Activated CD4-positive, alpha-beta T cell treated with anti-CD3 and anti-CD28 coated beads for 24 hours (primary cell): Measurements from ENCODE around the gene JPT2.

Source experiments
- DNase-seq, 2 donors: peaks; one replicate each; pipeline ENCODE4 v3.0.0-alpha.2; 2020; ENCODE audit warnings: low read depth in 2 of 2

The JPT2 gene

DNA sequence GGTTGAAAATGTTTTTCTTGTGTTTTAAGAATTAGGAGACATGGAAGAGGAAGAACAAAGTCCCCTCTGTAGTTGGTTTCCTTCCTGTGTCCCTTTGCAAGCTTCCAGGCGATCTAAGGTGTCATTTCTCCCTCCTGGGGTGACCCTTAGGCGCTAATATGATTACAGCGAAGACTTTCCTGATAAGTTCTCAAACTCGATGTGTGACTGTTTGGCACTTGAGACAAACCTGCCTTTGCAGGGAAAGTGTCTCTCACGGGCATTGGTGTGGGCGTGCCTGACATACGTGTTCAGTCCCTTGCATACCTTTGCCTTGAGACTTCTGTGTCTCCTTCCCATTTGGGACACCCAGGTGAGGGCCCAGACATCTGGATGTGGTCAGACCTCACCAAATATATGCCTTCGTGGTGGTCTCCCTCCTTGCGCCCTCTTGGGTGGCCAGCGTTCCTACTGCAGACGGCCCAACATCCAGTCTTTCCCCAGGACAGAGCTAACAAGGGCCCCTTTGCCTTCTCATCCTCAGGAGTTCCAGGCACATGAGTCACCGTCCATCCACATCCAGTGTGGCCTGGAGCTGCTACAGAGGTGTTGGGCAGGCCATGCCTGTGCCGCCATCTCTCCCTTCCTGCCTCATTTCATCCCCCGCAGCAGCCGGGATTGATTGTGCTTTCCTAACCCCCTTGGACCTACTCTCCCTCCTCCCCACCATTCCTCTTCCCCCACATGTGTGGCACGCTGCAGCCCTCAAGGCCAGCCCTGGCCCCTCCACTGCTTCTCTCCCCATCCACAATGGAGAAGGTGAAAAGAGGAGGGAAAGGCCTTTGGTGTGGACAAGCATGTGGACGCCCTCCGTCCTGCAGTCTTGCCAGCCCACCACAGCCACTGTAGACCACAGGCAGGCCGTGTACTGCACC lies 3.1 kb upstream of the JPT2 start:
- DNase-seq, result no peak

DNA sequence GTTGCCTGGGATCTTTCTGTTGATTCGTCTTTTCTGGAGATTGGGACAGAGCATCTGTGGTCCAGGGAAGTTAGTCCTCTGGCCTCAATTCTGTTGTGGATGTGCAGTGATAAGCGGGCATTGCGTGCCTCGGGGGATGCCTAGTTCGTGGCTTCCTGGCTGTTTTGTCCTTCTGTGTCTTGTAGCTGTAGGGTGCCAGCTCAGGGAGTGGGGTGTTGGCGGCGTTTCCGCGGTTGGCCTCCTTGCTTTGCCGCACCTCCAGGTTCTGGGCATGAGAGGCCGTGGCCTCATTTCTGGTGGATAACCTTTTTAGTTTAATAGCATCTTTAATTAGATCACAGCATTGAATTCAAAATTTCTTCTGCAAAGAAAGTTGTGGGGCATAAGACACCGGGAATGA lies 1.4 kb upstream of the JPT2 start:
- DNase-seq, result no peak

DNA sequence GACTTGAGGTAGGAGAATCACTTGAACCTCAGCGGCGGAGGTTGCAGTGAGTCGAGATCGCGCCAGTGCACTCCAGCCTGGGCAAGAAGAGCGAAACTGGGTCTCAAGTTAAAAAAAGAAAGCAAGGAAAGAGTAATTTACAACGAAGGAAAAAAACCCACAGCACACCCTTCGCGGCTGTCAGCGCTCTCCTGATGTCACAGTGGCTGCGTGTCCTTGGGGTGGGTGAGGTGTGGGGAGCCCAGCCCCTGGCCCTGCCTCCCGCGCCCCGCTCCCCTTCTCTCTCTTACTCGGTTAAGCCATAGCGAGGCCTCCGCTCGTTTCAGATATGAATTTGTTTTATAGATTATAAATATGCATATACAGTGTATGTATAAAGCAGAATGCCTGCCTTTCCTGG lies 740 bp upstream of the JPT2 start:
- DNase-seq, result no peak

DNA sequence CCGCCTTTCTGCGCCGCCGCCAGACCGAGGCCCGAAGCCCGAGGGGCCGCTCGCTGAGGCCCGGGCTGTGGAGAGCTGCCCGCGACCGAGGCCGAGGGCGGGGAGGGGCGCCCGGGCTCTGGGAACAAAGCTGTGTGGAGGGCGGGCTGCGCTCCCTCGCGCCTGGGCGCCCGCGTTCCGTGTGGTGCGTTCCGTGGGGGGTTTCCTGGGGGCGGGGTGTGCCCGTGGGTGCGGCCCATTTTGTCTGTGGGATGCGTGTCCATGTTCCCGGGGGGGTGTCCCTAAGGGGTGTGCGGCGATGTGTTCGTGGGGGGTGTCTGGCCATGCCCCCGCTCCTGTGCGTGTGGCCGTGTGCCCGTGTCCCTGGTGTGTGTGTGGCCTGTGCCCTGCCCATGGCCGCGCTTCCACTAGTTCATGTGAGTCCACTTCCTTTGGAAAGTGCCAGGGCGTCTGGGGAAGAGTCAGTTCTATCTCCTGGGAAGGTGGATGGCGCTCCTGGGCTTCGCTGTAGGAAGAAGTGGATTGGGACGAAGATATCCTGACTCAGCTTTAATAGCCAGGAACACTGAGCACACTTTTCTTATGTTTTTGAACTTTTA lies 520 bp downstream of the JPT2 start:
- peak; percentile 10 to 27 for DNase-seq

DNA sequence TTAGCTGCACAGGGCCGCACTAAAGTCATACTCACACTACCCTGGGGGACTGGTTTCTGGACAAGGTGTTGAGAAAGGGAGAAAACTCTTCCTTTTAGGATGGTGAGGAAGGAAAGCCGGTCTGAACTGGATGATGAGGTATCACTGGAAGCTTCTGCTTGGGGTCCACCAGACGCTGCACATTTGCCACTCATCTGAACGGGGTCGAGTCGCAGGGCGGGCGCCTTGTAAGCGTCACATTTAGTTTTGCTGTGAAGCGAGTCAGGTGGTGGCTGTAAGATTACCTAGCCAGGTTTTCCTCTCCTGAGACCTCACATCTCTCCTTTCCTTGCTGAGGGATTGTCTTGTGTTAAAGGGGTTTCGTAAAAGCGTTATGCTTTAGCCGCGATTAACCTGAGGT lies 2.3 kb downstream of the JPT2 start:
- DNase-seq, result no peak

DNA sequence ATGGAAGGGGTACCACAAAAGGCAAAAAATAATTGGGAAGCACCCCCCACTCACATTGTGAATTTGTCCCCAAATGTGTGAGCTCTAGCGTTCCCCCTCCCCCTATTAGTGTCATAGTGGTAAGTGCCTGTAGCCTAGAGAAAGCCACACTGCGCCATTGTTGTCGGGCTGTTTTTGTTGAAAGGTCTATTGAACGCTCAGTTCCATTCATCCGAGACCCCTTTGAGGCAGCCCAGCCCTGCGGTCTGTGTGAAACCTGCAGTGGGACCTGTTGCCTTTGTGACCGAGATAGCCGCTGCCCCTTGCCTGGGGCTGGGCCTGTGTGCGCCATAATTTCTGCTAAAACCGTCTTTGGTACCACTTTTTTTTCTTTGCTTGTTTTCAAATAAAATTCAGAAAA lies 3.0 kb downstream of the JPT2 start:
- no peak for DNase-seq

DNA sequence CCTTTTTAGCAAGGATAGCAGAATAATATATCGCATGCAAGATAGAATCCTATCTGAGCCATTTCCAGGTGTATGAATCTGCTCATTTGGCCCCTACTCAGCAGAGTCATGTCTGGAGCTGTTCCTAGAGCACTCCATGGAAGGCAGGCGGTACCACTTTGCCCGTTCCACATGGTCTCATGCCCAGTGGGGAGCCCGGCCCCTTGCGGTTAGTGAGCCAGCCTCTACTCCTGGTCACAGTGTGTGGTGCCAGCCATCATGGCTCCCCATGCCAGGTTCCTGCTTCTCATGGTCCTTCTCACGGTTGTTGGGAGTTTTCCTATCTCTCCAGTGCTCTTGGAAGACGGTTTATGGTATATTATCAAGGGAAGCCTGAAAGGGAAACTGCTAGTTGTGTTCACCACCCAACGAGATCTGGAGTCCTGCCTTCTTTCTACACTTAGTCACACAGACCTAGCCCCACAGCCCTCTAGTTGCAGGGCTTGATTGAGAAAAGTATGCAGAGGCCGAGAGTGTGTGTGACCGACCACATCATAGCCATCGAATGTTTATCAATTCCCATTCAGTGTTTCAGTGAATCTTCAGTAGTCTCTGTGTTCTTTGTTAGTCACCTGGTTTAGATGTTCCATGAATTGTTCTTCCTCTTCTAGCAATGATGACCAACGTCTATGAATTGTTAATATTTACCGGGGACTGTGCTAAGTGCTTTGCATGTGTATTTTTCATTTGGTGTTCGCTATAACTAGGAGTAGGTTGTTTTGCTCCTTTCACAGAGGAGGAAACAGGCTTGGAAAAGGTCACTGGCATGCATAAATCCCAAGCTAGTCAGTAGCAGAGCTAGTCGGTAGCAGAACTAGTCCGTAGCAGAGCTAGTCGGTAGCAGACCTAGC lies 9.6 kb downstream of the JPT2 start:
- DNase-seq, result no peak

DNA sequence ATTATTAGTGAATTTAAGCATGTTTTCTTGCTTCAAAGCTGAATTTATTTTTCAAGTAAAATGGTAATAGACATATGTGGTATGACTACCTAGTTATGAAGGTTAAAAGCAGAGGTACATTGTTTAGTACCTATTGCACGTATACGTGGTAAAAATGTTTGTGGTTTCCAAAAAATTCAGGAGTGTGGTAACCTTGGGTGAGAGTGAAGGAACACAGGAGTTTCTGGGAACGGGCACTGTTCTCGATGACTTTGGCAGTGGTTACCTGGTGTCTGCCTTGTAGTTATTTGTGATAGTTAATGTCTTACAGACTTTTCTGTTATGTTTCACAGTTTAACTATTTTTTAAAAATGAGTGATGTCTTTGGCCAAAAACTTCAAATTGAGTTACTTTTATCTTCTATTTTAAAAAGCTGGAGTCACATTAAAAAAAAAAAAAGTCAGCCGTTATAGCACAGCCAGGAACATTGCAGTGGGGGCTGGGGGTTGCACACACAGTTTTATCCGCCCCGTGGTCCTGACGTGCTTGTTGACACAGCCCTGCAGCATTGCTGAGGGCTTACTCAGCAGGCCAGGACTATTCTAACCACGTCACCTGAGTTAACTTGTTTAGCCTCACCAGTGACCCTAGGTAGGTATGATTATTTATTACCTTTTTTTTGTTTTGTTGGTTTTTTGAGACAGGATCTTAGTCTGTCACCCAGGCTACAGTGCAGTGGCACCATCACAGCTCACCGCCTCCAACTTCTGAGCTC lies 10.9 kb downstream of the JPT2 start:
- no peak for DNase-seq

DNA sequence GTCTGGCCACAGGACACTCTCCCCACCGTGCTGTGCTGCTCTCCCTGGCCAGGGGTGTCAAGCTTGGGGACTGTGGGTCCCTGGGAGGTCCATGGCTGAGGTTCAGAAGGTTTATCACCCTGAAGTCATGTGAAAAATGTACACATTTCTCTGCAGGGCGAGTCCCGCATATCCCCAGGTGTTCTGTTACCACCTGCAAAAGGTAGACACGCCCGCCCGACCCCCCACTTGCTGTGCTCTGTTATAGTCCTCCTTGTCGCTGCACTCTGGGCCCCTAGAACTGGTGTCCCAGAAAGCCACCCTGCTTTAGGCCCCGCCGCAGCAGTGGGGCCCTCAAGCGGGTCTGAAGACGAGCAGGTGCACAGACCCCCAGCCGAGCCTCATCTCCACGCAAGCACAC lies 11.8 kb downstream of the JPT2 start:
- DNase-seq, result no peak

DNA sequence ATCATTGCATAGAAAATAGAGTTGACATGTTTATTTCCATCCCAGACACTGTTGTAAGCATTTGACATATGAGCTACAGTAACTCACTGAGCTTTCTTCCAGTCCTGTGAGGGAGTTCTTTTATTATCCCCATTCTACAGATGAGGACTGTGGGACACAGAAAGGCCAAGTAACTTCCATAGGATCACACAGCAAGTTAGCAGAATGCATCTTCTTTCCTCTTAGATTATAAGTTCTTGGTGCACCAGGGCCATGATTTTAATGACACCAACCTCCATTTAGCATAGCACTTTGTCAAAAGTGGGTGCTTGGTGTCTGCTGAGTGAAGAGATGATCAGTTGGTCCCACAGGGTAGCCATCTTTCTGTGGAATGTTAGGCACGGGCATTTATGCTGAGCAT lies 12.7 kb downstream of the JPT2 start:
- no peak for DNase-seq

DNA sequence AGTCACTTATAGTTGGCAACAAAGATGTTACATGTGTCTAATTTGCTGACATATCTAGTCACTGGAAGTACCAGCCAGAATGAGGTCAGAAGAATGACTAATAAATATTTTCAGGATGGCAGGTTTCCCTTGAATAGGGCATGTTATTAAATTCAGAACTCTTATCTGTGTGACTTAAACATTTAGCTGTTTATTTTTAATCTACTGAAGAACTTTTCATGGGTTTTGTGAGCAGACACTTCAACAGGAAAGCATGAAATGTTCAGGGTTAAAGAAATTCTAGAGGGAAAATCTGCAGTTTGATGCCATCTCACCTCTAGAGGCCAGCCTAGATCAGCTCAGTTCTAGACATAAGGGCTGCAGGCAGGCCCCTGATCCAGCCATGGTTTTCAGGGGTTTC lies 13.2 kb downstream of the JPT2 start:
- DNase-seq, result no peak

DNA sequence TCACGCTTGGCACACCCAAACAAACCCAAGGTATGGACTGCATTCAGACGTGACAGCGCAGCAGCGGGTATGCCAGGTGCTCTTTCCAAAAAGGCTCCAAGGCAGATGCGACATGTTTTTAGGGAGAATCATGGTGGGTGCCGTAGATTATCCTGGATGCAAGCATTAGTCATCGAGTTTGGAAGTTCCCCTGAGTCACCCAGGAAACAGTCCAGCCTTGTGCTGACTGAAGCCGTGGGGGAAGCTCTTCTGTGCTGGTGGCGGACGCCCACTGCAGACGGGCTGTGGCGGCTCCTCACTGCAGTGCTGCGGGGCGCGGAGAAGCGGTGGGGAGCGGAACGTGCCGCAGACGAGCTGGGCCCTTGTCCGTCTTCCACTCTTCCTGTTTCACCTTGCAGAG lies 13.9 kb downstream of the JPT2 start:
- no peak for DNase-seq

DNA sequence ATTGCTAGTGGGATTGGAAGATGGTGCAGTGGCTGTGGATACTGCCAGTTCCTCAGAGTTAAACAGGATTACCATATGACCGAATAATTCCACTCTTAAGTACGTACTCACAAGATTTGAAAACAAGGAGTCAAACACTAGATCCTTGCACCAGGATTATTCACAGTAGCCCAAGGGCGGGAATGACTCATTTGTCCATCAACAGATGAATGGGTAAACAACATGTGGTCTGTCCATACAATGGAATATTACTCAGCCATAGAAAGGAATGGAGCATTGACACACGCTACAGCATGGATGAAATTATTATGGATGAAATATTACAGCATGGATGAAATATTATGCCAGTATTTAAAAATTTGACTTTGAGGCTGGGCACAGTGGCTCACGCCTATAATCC lies 18.8 kb downstream of the JPT2 start:
- DNase-seq, result no peak

DNA sequence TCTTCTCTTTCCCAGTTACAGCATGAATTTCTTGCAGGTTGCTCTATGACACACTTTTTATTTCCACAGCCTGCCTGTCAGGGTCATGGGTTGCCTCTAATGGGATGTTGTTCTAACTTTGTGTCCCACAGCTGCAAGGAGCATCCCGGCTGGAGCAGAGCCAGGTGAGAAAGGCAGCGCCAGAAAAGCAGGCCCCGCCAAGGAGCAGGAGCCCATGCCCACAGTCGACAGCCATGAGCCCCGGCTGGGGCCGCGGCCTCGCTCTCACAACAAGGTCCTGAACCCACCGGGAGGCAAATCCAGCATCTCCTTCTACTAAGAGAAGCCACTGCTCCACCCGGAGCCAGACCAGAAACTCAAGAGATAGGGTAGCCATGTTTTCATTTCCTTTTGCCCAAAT lies 20.6 kb downstream of the JPT2 start:
- DNase-seq, result no peak

DNA sequence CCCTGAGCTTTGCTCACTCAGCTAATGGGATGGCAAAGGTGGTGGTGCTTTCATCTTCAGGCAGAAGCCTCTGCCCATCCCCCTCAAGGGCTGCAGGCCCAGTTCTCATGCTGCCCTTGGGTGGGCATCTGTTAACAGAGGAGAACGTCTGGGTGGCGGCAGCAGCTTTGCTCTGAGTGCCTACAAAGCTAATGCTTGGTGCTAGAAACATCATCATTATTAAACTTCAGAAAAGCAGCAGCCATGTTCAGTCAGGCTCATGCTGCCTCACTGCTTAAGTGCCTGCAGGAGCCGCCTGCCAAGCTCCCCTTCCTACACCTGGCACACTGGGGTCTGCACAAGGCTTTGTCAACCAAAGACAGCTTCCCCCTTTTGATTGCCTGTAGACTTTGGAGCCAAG lies 22.2 kb downstream of the JPT2 start:
- no peak for DNase-seq

DNA sequence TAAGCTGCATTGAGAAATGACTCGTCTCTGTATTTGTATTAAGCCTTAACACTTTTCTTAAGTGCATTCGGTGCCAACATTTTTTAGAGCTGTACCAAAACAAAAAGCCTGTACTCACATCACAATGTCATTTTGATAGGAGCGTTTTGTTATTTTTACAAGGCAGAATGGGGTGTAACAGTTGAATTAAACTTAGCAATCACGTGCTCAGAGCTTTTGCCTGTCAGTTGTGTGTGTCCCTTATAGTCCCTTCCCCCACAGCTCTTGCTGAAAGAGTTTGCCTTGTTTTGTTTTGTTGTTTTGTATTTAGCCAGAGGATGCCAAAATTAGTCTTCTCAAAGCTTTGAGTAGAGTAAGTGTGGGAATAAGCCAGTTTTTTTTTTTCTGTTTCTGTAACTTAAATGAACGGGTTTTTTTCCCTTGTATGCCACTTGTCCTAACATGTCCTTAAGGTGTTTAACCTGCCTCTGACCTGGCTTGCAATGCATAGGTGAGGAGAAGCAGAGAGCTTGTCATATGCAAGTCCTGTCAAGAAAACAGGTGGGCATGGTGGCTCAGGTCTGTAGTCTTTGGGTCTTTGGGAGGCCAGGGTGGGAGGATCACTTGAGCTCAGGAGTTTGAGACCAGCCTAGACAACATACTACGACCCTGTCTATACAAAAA lies 23.3 kb downstream of the JPT2 start:
- DNase-seq, result no peak

DNA sequence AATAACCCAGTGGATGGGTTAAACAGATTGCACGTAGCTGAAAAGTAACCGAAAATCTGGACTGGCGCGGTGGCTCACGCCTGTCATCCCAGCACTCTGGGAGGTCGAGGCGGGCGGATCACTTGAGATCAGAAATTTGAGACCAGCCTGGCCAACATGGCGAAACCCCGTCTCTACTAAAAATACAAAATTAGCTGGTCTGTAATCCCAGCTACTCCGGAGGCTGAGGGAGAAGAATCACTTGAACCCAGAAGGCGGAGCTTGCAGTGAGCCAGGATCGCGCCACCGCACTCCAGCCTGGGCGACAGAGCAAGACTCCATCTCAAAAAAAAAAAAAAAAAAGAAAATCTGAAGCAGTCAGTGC lies 27.2 kb downstream of the JPT2 start:
- peak in 1 of 2 donors; percentile 16 for DNase-seq

DNA sequence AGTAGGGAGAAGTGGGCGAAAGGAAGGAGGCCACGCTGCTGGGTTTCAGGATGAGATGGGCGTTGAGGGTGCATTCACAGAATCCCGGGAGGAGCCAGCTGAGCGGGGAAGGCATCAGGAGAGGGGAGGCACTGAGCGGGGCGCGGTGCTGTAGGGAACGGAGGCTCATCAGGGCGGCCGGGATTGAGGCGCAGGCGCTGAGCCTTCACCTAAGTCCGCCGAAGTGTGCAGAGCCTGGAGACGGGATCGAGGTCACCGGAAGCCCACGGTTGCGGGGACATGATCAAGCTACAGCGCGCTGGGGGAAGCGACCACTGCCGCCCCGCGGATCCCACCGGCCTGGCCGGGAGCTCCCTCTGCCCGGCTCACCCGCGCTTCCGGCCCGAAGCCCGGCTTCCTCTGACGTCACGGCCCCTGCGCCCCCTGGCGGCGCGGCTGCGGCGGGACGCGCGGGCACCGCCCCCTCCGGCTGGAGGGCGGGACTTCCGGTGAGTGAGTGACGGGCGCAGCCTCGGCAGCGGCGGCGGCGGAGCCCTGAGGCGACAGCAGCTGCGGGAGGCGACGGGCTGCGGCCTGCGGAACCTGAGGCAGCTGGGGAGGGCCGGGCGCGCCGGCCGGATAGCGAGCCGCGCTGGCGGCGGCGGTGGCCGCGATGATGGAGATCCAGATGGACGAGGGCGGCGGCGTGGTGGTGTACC lies 27.8 kb downstream of the JPT2 start, which contains the start of gene MAPK8IP3:
Gene MAPK8IP3 (plus strand): TSS at position 508 of the 698 bp plus-strand sequence. CDS start 145 bp downstream, at position 653.
- DNase-seq, result peak; percentile 87 to 89

DNA sequence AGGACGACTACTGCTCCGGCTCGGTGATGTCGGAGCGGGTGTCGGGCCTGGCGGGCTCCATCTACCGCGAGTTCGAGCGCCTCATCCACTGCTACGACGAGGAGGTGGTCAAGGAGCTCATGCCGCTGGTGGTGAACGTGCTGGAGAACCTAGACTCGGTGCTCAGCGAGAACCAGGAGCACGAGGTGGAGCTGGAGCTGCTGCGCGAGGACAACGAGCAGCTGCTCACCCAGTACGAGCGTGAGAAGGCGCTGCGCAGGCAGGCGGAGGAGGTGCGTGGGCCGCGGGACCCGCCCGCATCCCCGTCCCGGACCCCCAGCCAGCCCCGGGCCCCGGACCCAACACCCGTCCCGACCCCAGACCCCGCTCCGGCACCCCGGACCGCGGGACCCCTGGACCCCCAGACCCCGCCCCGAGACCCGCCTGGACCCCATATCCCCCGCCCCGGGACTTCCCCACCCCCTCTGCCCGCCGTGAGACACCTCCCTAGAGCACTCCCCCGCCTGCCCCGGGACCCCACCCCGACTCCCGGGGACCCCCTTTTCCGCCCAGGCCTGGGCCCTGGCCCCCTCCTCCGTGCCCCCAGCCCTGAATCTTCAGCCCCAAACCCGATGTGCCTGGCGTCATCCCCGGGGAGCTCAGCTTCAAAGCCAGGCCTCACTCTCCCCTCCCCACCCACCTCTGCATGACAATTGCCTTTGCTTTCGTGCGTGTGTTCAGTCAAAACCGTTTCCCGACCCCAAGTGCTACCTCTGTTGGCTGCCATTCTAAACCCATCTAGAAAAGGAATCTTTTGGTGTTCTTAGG lies 28.5 kb downstream of the JPT2 start:
- peak in 1 of 2 donors; percentile 31 for DNase-seq
